ENCODE results near the gene MOCS3.

The MOCS3 gene

DNA sequence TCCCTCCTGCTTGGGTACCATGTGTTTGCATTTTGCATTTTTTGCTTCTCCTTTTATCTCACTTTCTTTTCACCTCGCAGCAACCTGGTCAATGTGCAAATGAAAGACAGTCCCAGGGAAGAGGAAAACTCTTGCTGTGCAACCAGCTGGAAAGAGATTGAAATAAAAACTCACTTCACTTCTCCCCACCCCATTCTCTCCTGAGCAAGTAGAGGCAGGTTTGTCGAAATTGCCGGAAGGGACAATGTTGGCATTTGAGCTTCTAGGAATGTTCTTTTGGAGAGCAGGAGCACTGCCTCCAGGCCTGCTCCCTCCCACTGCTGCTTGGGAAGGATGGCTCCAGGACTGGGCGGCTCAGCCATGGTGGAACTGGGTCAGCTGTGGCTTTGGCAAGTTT, 33.7 kb downstream of the MOCS3 start:
- no peak for TF ChIP-seq SIN3A (IDR thresholded peaks at IDR 0.05; ENCODE audit: borderline replicate concordance, insufficient read depth, low read length)
- TF ChIP-seq TAF1 (IDR thresholded peaks at IDR 0.05; ENCODE audit: borderline replicate concordance, insufficient read depth, low read length), result no peak
- TF ChIP-seq POLR2AphosphoS5 (IDR thresholded peaks at IDR 0.05; ENCODE audit: low read depth, low read length), result no peak
- no peak for TF ChIP-seq REST (IDR thresholded peaks at IDR 0.05; ENCODE audit: insufficient read depth in 1 of 2, low read depth in 2 of 2, low read length in 2 of 2)
- no peak for TF ChIP-seq FOXP2 (optimal IDR thresholded peaks at IDR 0.05; ENCODE audit: borderline replicate concordance, extremely low read depth, extremely low read length, insufficient read depth)

GRCh38 chr20:50992733-50993457, 34.3 kb downstream of the MOCS3 start:
- TF ChIP-seq FOXP2 (optimal IDR thresholded peaks at IDR 0.05; ENCODE audit: borderline replicate concordance, extremely low read depth, extremely low read length, insufficient read depth), result no peak
- no peak for TF ChIP-seq POLR2AphosphoS5 (IDR thresholded peaks at IDR 0.05; ENCODE audit: low read depth, low read length)
- no peak for TF ChIP-seq REST (IDR thresholded peaks at IDR 0.05; ENCODE audit: insufficient read depth in 1 of 2, low read depth in 2 of 2, low read length in 2 of 2)
- TF ChIP-seq SIN3A (IDR thresholded peaks at IDR 0.05; ENCODE audit: borderline replicate concordance, insufficient read depth, low read length), result no peak
- no peak for TF ChIP-seq TAF1 (IDR thresholded peaks at IDR 0.05; ENCODE audit: borderline replicate concordance, insufficient read depth, low read length)

- TF ChIP-seq FOXP2 (optimal IDR thresholded peaks at IDR 0.05; ENCODE audit: borderline replicate concordance, extremely low read depth, extremely low read length, insufficient read depth) (no peak), POLR2AphosphoS5 (IDR thresholded peaks at IDR 0.05; ENCODE audit: low read depth, low read length) (no peak), REST (IDR thresholded peaks at IDR 0.05; ENCODE audit: insufficient read depth in 1 of 2, low read depth in 2 of 2, low read length in 2 of 2) (no peak), TAF1 (IDR thresholded peaks at IDR 0.05; ENCODE audit: borderline replicate concordance, insufficient read depth, low read length) (no peak), SIN3A (IDR thresholded peaks at IDR 0.05; ENCODE audit: borderline replicate concordance, insufficient read depth, low read length) (no peak)
Measured at GRCh38 chr20:50993876-50994275, 35.3 kb downstream of the MOCS3 start.

DNA sequence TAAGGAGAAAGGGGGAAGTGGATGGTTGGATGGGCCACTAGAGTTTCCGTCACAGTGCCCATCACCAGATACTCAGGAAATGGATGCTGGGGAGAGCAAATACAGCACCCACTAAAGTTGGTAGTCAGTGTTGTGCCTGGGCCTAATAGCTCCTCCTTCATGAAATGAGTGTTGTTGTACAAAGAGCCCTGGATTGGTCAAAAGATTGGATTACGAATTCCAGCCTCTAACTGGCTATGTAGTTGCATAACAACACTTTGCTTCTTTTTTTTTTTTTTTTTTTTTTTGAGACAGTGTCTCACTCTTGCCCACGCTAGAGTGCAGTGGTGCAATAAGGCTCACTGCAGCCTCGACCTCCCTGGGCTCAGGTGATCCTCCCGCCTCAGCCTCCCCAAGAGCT, 36.9 kb downstream of the MOCS3 start:
- no peak for TF ChIP-seq SIN3A (IDR thresholded peaks at IDR 0.05; ENCODE audit: borderline replicate concordance, insufficient read depth, low read length)
- TF ChIP-seq REST (IDR thresholded peaks at IDR 0.05; ENCODE audit: insufficient read depth in 1 of 2, low read depth in 2 of 2, low read length in 2 of 2), result no peak
- no peak for TF ChIP-seq TAF1 (IDR thresholded peaks at IDR 0.05; ENCODE audit: borderline replicate concordance, insufficient read depth, low read length)
- TF ChIP-seq FOXP2 (optimal IDR thresholded peaks at IDR 0.05; ENCODE audit: borderline replicate concordance, extremely low read depth, extremely low read length, insufficient read depth), result no peak
- TF ChIP-seq POLR2AphosphoS5 (IDR thresholded peaks at IDR 0.05; ENCODE audit: low read depth, low read length), result no peak

Measured in PFSK-1 (cell line).